NCI-H1436 treated with DMSO at 0.1 percent for 48 hours (cell line): Measurements from ENCODE around the gene JUP.
"Not testable (repeated sequence)": the region's sequence is repeated elsewhere in the genome, so short reads cannot be mapped to it uniquely, and the experiment has no call there.

Source experiments
- DNase-seq: peaks from one replicate; lab custom pipeline; 2025; lab: John Stamatoyannopoulos, UW

Gene JUP

DNA sequence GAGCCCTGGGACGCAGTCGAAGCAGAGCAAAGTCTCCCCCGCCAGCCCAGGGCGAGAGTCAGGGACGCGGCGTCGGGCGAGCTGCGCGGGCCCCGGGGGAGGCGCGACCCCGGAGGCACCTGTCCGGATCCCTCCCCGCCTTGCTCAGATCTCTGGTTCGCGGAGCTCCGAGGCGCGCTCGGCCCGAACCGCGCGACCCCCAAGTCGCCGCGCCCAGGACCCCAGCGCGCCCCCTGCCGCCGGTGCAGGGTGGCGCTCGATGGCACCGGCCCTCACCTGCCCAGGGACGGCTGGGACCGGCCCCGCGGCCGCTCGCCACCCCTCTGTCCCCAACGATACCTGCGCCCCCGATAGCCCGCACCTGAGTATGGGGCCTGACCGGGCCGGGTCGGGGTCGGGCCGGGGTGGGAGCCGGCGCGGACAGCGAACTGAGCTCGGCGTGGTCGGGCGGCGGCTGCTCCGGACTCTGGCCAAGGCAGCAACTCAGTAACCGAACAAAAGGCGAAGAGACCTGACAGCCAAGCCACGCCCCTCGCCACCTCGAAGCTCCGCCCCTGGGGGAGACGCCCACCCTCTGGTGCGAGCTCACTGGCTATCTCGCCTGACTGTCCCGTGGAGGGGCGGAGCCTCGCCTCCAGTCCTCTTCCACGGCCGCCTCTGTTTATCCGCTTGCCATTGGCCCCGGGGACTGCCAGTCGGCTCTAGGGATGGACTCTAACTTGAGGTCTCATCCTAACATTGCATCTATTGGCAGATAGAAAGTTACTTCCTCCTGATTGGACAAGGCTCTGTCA lies at the start of gene JUP:
Gene JUP (minus strand): TSS at position 485 of the 794 bp plus-strand sequence. CDS start 14,857 bp downstream, outside the sequence.
- peak; percentile 100 for DNase-seq

DNA sequence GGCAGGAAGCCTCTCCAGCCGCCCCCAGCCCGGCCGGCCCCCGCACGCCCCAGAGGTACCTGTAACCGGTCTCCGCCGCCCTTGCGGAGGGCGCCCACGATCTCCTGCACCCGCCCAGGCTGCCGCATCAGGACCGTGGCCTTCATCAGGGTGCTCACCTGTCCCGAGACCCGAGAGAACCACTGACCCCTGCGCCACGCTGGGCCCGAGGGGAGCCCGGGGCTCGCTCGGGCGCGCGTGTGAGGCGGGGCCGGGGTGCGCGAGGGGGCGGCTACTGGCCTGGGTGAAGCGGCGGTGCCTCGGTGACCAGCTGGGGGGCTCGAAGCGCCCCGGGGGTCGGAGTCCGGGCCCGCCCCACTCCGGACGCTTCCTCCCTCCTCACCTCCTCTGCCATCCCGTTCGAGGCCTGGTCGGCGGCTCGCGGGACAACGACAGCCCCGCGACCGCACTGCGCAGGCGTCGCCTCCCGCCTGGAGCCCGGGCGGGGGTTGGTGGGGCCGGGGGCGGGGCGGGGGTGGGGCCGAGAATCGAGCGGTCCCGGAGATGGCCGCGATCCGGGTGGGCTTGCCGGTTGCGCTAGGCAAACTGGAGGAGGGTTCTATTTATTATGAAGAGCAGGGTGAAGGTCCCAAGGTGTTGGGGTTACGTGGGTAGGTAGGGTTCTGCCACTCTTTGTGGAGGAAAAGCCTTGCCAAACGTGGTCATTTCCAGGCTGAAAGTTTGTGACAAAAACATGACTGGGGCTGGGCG lies 49.5 kb upstream of the JUP start, which contains the start of gene NT5C3B:
Gene NT5C3B (minus strand): TSS at position 433 of the 750 bp plus-strand sequence. CDS start 39 bp downstream, at position 394.
- DNase-seq, result no peak

DNA sequence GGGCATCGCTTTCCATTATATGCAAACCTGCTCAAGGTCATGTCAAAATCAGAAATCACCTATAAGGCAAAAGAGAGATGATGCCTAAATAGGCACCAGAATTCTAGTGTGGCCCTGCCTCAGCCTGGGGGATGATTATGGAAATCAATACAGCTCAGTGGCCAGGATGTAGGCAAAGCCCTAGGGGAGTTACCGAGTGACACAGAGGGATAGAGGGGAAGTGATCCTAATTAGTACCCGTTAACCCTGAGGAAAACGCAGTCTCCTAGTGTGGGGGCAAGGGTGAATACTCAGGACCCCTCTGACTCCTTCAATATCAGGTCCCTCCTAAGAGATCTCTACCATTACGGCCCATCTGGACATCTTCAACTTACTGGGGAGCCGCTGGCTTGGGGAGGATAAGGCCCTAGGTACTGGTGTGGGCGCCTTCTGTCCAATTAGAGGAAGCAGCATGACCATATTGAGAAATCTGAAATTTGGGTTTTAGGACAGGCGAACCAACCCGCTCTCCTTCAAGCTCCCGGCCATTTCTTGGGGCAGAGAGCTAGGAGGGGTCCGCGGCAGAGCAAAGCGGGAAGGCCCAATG lies 48.8 kb upstream of the JUP start:
- no peak for DNase-seq

DNA sequence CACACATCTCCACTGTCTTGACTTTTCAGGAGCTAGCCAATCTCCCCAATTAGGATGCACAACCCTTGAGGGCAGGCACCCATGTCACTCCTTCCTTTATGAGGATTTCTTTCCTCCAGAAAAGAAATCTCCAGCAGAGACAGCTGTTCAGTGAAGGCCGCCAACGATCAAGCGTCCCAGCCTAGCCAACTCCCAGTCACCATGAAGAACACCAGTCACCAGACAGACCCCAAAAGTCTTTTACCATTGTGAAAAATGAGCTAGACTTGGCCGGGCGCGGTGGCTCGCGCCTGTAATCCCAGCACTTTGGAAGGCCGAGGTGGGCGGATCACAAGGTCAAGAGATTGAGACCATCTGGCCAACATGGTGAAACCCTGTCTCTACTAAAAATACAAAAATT lies 43.5 kb upstream of the JUP start:
- not testable (repeated sequence) for DNase-seq

DNA sequence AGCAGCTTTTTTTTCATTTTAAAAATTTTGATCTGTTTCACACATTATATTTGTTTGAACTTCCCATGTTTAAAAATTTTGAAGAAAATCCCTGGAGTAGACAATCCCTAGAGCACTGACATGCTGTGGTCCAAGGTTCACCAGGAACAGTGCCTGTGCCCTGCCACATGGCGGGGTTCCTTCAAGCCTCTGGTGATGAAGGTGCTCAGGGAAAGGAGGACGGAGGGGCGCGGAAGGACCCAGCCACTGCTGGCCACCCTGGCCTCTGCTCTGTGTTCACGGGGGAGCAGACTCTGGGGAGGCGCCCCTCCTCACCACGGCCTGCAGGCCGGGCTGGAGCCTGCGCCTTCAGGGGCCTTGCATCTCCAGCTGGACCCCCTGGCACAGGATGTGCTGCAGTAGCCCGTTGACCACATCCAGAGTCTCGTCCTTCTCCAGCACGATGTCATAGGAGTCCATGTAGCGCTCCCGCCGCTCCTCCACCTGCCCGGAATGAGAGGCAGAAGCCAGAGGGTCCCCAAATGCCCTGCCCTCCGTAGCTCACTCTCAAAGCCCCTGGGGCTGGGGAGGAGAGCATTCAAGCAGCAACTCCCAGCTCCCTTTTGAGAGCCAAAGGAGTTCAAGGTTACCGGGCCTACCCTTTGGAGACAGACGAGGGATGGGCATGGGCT lies 38.8 kb upstream of the JUP start:
- DNase-seq, result no peak

DNA sequence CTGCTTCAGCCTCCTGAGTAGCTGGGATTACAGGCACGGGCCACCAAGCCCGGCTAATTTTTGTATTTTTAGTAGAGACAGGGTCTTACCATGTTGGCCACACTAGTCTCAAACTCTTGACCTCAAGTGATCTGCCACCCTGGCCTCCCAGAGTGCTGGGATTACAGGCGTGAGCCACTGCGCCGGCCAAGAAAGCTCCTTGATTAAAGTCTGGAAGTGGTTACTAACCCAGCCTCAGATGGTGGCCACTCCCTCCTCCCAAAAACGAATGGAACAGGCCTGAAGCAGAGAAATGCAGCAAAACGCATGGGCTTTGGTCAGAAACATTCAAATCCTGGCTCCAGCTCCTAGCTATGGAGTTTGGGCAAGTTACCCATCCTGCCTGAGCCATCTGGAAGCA lies 37.6 kb upstream of the JUP start:
- DNase-seq, result no peak

DNA sequence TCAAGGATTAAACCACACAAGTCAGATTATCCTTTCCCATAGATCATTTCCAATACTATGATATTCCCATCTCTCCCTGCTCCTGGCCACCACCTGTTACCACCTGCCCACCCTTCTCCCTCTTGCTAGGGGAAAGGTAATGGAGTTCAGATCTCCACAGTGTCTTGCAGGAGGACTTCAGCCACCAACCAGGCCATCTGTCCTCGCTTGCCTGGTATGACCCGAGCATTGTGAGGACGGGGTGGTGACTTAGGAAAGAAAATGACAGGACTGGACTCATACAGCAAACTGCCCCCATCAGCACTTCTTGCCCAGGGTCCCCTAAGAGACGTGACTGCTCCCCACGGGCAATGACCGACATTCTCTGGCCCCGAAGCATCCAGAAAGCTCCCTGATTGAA lies 37.1 kb upstream of the JUP start:
- DNase-seq, result no peak

DNA sequence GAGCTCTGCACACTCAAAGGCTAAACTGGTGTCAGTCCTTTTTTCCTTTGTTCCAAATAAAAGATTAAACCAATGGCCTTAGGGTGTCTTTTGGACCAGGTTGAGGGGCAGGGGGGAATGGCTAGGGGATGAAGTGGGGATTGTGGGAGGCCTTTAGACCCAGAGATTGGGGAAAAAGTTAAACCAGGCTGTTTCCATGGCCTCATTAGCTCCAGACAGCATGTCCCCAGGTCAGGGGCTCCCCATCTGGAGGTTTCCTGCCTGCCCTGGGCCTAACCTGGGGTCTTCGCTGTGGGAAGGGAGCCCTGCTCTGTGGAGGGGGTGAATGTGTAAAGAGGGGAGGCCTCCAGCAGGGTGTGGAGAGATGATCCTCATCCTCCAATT lies 36.6 kb upstream of the JUP start:
- DNase-seq, result no peak

DNA sequence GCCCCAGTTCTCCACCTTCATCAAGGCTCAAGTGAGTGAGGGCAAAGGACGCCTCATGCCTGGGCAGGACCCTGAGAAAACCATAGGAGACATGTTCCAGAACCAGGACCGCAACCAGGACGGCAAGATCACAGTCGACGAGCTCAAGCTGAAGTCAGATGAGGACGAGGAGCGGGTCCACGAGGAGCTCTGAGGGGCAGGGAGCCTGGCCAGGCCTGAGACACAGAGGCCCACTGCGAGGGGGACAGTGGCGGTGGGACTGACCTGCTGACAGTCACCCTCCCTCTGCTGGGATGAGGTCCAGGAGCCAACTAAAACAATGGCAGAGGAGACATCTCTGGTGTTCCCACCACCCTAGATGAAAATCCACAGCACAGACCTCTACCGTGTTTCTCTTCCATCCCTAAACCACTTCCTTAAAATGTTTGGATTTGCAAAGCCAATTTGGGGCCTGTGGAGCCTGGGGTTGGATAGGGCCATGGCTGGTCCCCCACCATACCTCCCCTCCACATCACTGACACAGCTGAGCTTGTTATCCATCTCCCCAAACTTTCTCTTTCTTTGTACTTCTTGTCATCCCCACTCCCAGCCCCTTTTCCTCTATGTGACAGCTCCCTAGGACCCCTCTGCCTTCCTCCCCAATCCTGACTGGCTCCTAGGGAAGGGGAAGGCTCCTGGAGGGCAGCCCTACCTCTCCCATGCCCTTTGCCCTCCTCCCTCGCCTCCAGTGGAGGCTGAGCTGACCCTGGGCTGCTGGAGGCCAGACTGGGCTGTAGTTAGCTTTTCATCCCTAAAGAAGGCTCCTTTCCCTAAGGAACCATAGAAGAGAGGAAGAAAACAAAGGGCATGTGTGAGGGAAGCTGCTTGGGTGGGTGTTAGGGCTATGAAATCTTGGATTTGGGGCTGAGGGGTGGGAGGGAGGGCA lies 36.0 kb upstream of the JUP start:
- no peak for DNase-seq

DNA sequence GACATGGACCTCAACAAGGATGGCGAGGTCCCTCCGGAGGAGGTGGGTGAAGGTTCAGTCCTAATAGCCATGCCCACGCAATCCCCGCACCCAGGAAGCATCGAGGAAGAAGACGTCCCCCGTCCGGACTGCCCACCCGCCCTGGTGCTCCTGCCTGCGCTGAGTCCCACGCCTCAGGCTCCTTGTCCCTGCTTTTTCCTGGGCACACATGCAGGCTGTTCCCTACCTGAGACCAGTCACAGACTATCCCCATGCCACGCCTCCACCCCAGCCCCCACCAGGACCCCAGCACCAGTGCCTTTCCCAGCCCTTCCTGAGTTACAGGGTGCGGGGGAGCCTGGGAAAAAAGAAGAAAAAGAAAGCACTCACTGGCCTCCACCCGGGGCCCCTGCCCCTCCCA lies 35.3 kb upstream of the JUP start:
- DNase-seq, result no peak

DNA sequence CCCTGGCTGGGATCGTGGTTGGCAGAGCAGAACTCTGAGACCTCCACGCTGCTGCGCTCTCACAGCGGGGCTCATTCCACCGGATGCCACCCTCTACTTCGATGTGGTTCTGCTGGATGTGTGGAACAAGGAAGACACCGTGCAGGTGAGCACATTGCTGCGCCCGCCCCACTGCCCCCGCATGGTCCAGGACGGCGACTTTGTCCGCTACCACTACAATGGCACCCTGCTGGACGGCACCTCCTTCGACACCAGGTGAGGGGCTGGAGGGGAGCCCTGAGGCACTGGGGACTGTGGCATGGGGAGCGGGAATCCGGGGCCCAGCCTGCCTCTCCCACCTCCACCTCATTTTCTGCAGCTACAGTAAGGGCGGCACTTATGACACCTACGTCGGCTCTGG lies 31.5 kb upstream of the JUP start:
- DNase-seq, result no peak

DNA sequence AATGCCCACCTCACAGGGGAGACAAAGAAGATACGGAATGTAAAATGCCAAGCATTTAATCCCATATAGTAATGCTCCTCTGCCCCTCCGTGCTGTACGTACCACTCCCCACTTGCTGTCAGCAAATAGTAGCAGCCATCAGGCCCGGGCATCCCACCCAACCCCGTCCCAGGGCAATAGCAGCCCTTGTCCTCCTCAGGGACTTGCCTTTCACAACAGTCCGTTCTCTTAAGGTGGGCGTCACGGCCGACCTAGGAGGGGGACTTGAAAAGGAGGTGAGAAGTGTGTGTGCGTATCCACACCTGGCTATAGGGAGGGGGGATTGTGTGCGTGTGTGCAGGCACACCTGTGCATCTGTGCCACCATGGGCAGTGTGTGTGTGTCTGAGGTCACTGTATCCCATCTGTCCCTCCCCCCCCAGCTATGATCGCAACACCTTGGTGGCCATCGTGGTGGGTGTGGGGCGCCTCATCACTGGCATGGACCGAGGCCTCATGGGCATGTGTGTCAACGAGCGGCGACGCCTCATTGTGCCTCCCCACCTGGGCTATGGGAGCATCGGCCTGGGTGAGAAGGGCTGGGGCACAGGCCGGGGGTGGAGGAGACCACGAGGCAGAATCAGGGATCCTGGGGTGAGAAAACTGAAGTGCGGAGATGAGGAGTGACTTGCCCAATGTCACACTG lies 30.3 kb upstream of the JUP start:
- DNase-seq, result no peak

DNA sequence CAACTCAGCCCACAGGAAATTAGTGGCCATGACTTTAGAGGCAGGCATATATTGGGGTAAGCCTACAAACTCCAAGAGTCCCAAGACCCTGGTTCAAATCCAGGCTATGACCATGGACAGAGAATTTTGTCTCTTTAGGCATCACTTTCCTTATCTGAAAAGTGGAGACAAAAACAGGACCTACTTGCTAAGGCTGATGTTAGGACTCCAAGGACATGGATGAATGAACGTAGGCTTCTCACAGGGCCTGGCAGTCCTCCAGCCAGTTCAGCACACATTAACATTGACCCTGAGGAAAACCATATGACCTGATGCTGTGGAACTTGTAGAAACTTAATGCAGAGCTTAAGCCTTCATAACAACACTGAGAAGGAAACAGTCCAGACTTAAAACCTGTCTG lies 27.7 kb upstream of the JUP start:
- no peak for DNase-seq

DNA sequence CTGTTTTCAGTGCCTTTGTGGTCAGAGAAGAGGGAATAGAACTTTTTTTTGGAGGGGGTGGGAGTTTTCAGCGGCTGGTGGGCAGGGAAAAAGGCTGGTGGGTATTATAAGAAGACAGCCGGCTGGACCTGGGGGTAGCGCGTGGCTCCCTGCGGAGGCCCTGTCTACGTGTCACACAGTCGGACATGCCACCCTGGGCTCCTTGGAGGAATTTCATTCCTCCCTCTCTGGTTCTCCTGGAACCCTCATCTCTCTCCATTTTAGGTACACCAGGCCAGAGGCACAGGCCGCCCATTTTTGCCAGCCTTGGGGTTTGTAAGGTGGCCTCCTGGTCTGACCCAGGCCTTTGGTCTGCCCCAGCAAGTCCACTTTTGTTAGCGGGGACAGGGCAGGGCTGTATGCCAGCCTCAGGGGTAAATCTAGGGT lies 27.2 kb upstream of the JUP start:
- DNase-seq, result no peak

DNA sequence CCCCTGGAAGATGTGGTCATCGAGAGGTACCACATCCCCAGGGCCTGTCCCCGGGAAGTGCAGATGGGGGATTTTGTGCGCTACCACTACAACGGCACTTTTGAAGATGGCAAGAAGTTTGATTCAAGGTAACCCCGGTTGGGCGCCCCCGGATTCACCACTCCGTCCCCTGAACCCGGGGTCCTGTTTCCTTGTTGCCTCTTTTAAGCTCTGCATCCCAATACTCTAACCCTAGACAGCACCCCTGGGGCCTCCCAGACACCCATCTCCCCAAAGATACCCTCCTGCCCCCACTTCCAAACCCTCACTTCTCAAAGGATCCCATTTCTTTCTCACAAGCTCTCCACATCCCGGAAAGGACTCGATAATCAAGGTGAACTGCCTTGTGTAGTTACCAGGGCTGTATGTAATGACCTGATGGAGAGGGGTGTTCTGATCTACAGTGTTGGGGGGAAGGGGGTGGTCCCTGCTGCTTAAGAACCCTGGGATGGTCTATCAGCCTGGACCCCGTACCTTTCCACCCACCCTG lies 26.7 kb upstream of the JUP start:
- no peak for DNase-seq

DNA sequence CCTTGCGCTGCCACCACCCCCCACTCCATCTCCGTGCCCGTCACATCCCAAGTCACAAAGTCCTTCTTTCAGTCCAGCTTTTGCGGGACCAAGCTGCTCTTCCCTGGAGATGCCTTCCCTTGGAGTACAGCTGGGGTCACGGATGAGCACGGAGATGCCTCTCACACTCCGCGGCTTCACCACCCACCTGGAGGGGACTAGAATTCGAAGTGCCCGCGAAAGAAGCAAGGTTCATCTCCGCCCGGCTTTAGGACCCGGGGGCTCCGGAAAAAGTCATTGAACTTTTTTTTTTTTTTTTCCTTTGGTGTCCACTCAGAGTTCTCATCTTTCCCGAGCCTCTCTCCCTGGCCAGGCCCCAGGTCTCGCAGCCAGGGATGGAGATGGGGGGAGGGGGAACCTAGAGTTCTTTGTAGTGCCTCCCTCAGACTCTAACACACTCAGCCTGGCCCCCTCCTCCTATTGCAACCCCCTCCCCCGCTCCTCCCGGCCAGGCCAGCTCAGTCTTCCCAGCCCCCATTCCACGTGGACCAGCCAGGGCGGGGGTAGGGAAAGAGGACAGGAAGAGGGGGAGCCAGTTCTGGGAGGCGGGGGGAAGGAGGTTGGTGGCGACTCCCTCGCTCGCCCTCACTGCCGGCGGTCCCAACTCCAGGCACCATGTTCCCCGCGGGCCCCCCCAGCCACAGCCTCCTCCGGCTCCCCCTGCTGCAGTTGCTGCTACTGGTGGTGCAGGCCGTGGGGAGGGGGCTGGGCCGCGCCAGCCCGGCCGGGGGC lies 26.1 kb upstream of the JUP start, which contains the start of gene FKBP10:
Gene FKBP10 (plus strand): TSS at position 624 of the 771 bp plus-strand sequence. CDS start 31 bp downstream, at position 655.
- DNase-seq, result no peak

DNA sequence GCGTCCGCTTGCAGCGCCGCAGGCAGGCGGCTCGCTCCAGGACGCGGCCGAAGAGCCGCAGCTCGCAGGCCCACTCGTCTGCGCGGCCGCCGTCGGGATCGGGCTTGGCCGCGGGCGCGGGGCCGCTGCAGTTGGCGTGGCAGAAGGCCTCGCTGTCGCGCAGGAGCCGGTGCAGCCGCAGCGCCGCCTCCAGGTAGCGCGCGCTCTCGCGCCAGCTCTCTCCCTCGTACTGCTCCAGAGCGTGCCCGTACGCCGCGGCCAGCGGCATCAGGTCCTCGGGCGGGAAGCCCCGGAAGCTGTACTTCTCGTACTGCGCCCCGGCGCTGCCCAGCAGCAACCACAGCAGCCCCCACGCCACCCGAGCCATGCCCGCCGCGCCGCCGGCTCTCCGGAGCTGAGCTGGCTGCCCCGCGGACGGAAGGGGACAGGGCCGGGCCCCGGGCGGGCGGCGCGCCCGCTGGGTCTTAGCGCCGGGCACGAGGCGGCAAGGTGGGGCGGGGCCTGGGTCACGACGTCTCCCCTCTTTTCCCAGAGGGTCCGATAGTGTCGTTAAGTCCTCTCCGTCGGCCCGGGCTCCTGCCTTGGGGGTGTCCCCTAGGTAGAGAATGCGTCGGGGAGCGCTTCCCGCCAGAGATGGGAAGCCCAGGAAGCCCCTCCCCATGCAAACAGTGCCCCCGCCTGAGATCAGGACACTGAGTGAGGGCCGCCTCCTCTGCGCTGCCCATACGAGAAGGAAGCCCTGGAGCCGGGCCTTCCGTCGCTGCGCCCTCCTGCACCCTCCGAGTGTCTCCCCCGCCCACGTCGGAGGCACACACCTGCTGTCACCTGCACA lies 25.3 kb upstream of the JUP start, which contains the start of gene P3H4:
Gene P3H4 (minus strand): TSS at position 401 of the 832 bp plus-strand sequence. CDS start 34 bp downstream, at position 367.
- DNase-seq, result peak; percentile 23
